ENCODE results near the gene NCAM2. TPM values are rescaled to one million over a fixed set of nuclear protein-coding genes. Genes with fewer than 3 reads are reported as not detected.

Gene NCAM2
- total RNA-seq, 1 experiment from 2014 or later, result not detected

DNA sequence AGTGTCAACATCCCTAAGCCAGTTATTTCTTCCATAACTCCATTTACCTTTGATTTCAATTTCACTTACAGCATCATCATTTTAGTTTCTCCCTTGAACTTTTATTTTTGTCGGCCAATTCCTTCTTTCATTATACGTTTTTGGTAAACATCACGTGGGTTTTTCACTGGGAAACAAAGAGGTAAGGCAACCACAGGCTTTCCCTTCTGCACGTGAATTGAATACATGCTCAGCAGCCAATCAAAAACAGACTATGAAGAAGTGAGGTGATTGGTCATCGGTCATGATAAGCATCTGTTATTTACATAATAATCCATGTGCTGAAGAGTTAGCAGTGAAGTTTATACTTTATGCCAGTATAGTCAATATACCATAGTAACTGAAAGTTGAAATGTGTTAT is 98.7 kb downstream of the NCAM2 start (continued):
- TF ChIP-seq ZBTB33 (IDR thresholded peaks at IDR 0.05; ENCODE audit: extremely low read depth, insufficient replicate concordance, low read length) (no peak), ZFX (IDR thresholded peaks at IDR 0.05) (no peak), SP1 (IDR thresholded peaks at IDR 0.05; ENCODE audit: low read depth) (no peak), POLR2A (IDR thresholded peaks at IDR 0.05; ENCODE audit: borderline replicate concordance, extremely low read depth, insufficient read depth, insufficient read length) (no peak), EZH2phosphoT487 (IDR thresholded peaks at IDR 0.05; ENCODE audit: borderline replicate concordance) (no peak)

GRCh38 chr21:21097466-21097865 is 99.3 kb downstream of the NCAM2 start:
- H4K20me1 ChIP-seq (ENCODE audit: insufficient read depth), result no peaks in the 10 kb centered on the region
- no peak overlapping the region for H3K4me3 ChIP-seq (replicated peaks in 1 of 2; ENCODE audit: low read depth in 1 of 2, low read length in 2 of 2)
- DNase-seq (ENCODE audit: low read depth, low spot score), result no peak
- H3K9me2 ChIP-seq (ENCODE audit: insufficient read depth), result no peaks in the 10 kb centered on the region
- no peak overlapping the region for H3K9ac ChIP-seq (ENCODE audit: low read length)
- POLR2A ChIA-PET, result no interaction called here
- H3K27me3 ChIP-seq (ENCODE audit: insufficient read depth, low read length), result no peaks in the 10 kb centered on the region
- intact Hi-C loops (cut with micrococcal nuclease), result no loop called here
- BruUV-seq (replicated peaks), result no TSS peak
- H3K4me1 ChIP-seq (ENCODE audit: control insufficient read depth in 1 of 2, insufficient read depth in 2 of 2, low read length in 2 of 2), result no peaks in the 10 kb centered on the region
- RAD21 ChIA-PET (ENCODE audit: low non-redundant PET in 1 of 2, low total read pairs in 2 of 2, uncharacterized antibody in 2 of 2, unreplicated experiment in 2 of 2), result no interaction called here
- no peak overlapping the region for H3K4me2 ChIP-seq (ENCODE audit: low read length)
- peaks cover 10 to 19% of the 10 kb centered on the region in 2 experiments; a peak in 3 of 4 replicates for H3K9me3 ChIP-seq (ENCODE audit: control insufficient read depth in 1 of 2, insufficient read depth in 1 of 2, low read depth in 1 of 2, low read length in 2 of 2)
- CTCF ChIA-PET, result no interaction called here
- no peaks in the 10 kb centered on the region for H3K36me3 ChIP-seq (ENCODE audit: control insufficient read depth in 1 of 2, insufficient read depth in 2 of 2, low read length in 2 of 2)
- no peaks in the 10 kb centered on the region for H3K79me2 ChIP-seq (ENCODE audit: insufficient read depth, low read length)
- no peak overlapping the region for H3K27ac ChIP-seq (ENCODE audit: low read depth, low read length)
- no peak for ATAC-seq
- no peak overlapping the region for H2AFZ ChIP-seq (ENCODE audit: low read depth, low read length, poor library complexity, severe bottlenecking)
- no peak for TF ChIP-seq ATF3 (IDR thresholded peaks at IDR 0.05)
- no peak for TF ChIP-seq REST (IDR thresholded peaks at IDR 0.05; ENCODE audit: low read depth)
- no peak for TF ChIP-seq JUND (IDR thresholded peaks at IDR 0.05)
- no peak for TF ChIP-seq POLR2AphosphoS5 (IDR thresholded peaks at IDR 0.05; ENCODE audit: low read depth, low read length)
- no peak for TF ChIP-seq EZH2 (IDR thresholded peaks at IDR 0.05)
- TF ChIP-seq, protein P1, sequence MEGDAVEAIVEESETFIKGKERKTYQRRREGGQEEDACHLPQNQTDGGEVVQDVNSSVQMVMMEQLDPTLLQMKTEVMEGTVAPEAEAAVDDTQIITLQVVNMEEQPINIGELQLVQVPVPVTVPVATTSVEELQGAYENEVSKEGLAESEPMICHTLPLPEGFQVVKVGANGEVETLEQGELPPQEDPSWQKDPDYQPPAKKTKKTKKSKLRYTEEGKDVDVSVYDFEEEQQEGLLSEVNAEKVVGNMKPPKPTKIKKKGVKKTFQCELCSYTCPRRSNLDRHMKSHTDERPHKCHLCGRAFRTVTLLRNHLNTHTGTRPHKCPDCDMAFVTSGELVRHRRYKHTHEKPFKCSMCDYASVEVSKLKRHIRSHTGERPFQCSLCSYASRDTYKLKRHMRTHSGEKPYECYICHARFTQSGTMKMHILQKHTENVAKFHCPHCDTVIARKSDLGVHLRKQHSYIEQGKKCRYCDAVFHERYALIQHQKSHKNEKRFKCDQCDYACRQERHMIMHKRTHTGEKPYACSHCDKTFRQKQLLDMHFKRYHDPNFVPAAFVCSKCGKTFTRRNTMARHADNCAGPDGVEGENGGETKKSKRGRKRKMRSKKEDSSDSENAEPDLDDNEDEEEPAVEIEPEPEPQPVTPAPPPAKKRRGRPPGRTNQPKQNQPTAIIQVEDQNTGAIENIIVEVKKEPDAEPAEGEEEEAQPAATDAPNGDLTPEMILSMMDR (IDR thresholded peaks at IDR 0.05 in 2 of 3, conservative IDR thresholded peaks at IDR 0.05 in 1 of 3; ENCODE audit: borderline replicate concordance in 1 of 3, insufficient read depth in 1 of 3, low read depth in 2 of 3, low read length in 2 of 3), result no peak
- no peak for TF ChIP-seq YY1 (IDR thresholded peaks at IDR 0.05; ENCODE audit: extremely low read depth, insufficient replicate concordance, low read depth, low read length)
- no peak for TF ChIP-seq TCF7L2 (IDR thresholded peaks at IDR 0.05; ENCODE audit: borderline replicate concordance, extremely low read depth, insufficient read depth, insufficient read length)
- no peak for TF ChIP-seq POLR2A (IDR thresholded peaks at IDR 0.05; ENCODE audit: borderline replicate concordance, extremely low read depth, insufficient read depth, insufficient read length)
- no peak for TF ChIP-seq ZFX (IDR thresholded peaks at IDR 0.05)
- no peak for TF ChIP-seq EGR1 (IDR thresholded peaks at IDR 0.05; ENCODE audit: low read depth)
- TF ChIP-seq CBX3 (IDR thresholded peaks at IDR 0.05; ENCODE audit: low read depth), result no peak
- no peak for TF ChIP-seq SP1 (IDR thresholded peaks at IDR 0.05; ENCODE audit: low read depth)
- TF ChIP-seq ZBTB33 (IDR thresholded peaks at IDR 0.05; ENCODE audit: extremely low read depth, insufficient replicate concordance, low read length), result no peak

All from HCT116 (cell line).